Purkinje cell (primary cell): Measurements from ENCODE around the gene MYOZ3. TPM values are rescaled to one million over a fixed set of nuclear protein-coding genes. Genes with fewer than 3 reads are reported as not detected.

ENCODE experiments used
- polyA plus RNA-seq: library from polyadenylated mRNA; unstranded; fragments of >200 nt; fragmentation: Nextera tagmentation; gene quantifications from 2 replicates; pipeline ENCODE4 v1.2.1, GENCODE V29; 2014

The MYOZ3 gene, protein sequence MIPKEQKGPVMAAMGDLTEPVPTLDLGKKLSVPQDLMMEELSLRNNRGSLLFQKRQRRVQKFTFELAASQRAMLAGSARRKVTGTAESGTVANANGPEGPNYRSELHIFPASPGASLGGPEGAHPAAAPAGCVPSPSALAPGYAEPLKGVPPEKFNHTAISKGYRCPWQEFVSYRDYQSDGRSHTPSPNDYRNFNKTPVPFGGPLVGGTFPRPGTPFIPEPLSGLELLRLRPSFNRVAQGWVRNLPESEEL
- 0.99 TPM in 1 of 2 replicates, not detected in the other for polyA plus RNA-seq

DNA sequence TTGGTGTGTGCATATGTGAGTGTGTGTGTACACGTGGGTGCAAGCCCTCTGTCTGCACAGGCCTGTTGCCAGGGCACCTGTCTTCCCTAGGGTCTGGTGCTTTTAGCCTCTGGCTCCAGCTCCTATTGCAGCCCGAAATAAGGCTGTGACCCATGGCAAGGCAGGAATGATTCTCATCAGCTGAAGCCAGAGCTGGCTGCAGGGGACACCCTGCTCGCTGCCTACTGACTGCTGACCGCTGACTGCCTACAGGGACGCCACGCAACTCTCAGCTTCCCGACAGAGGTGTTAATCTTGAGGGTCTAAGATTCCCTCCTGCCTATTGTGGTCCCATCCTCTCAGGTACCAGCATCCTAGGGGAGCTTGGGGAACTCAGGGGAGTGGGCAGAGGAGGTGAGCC, at the start of gene MYOZ3:
Gene MYOZ3, plus strand, starts transcription at position 166 of the 400 bp plus-strand sequence. CDS start 1,691 bp downstream, outside the sequence.

DNA sequence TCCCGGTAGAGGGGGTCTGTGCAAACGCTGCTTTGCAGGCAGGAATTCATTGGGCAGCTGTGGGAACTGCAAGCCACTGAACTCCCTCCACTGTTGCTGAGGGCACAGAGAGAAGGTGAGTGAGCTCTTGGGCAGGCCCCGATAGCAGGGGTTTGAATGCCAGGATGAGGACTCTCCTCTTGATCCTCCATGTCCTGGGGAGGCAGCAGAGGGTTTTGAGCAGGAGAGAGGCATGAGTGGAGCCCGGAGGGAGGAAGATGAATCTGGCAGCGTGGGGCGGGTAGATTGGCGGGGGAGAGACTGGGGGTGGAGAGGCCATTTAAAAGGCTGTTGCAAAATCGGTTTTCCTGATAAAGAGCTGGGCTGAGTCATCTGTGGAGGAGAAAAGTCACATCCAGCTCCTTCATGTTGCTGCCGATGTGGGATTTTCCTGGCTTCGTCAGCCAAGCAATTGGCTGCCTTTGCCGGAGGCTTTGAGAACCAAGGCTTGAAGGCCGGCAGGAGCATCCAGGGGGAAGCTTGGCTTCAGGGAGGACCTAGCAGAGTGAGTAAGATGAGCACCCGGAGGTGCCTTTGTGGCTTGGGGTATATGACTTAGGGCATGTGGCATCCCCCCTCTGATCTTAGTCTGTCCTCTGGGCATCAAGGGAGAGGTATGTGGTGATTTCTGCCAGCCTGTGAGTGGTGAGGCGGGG, 20.6 kb upstream of the MYOZ3 start, which contains the start of gene SYNPO:
Gene SYNPO, plus strand, starts transcription at position 350 of the 695 bp plus-strand sequence. CDS start 7,616 bp downstream, outside the sequence.

DNA sequence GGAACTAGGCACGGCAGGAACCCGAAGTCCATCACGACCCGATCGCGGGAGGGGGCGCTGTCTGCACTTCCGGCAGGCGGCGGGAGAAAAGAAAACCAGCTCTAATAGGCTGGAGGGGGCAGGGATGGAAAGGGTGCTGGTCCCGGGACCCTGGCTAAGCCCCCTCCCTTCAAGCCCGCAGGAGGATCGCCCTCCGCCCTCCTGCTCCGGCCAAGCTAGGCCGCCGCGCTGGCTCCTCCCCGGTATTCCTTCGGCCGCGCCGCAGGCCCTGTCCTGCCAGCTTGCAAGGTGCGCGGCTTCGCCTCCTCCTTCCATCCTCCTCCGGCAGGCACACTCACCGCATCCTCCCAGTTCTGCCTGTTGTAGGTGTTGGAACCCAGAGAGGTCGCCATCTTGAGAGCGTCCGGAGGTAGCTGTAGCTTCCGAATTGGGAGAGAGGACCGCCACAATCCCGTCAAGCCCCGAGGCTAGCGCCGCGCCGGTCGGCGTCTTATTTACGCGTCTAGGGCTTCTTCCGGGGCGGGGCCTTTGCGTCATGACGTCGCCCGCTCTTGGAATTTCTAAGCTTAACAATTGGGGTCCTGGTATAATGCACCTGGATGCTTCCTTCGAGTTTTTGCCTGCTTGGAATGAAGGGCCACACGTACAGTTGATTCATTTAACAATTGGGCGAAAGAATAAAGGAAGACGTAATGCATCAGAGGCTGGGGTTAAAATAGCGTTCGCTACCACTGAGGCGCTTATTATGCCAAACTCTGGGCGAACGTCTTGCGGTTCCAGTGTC, 39.7 kb downstream of the MYOZ3 start, which contains the start of gene RBM22:
Gene RBM22, minus strand, starts transcription at position 469 of the 784 bp plus-strand sequence. Its CDS starts 77 bp downstream, at position 392.

Other genes with a start within 250 kb of the MYOZ3 start
- 47.4 and 53.5 TPM in 2 replicates for gene CD74, start 248.3 kb upstream of the MYOZ3 start, polyA plus RNA-seq
- 798 and 834 TPM in 2 replicates for gene RPS14, start 211.5 kb upstream of the MYOZ3 start, polyA plus RNA-seq
- 0.81 and 1.3 TPM in 2 replicates for gene NDST1, start 153.1 kb upstream of the MYOZ3 start, polyA plus RNA-seq
- 0.25 and 4.6 TPM in 2 replicates for gene SYNPO, start 20.6 kb upstream of the MYOZ3 start, polyA plus RNA-seq
- 22.0 and 27.6 TPM in 2 replicates for gene RBM22, start 39.8 kb downstream of the MYOZ3 start, polyA plus RNA-seq
- 30.1 and 38.8 TPM in 2 replicates for gene DCTN4, start 97.8 kb downstream of the MYOZ3 start, polyA plus RNA-seq
- gene SMIM3, start 117.5 kb downstream of the MYOZ3 start, polyA plus RNA-seq, result 0.55 and 1.7 TPM in 2 replicates
- not detected in 2 replicates for gene IRGM, start 185.3 kb downstream of the MYOZ3 start, polyA plus RNA-seq
- gene ZNF300, start 243.7 kb downstream of the MYOZ3 start, polyA plus RNA-seq, result 2.6 and 4.3 TPM in 2 replicates